Right lobe of liver (tissue), 4 donors: ENCODE measurements around the gene ENDOV.

Source experiments
- POLR2A ChIP-seq: fragments of 450-650 bp; IDR thresholded peaks from one replicate; pipeline ENCODE4 v1.6.1; 2017; ENCODE audit warnings: antibody characterized with exemption, mild to moderate bottlenecking
- TF ChIP-seq, protein P1 (sequence below), 4 donors: fragments of 200-600 bp in 3 of 4; fragments of 450-650 bp in 1 of 4; IDR thresholded peaks; one replicate each; pipeline versions ENCODE4 v1.5.1 to v1.8.0; 2016 to 2022; ENCODE audit warnings: antibody characterized with exemption in 4 of 4, mild to moderate bottlenecking in 2 of 4
- donor health status: DM: no; HTN: no; CAD: no.
- donor health status: DM: no; HTN: no; CAD: no.
- donor health status: DM: no; HTN: yes; CAD: no.

DNA sequence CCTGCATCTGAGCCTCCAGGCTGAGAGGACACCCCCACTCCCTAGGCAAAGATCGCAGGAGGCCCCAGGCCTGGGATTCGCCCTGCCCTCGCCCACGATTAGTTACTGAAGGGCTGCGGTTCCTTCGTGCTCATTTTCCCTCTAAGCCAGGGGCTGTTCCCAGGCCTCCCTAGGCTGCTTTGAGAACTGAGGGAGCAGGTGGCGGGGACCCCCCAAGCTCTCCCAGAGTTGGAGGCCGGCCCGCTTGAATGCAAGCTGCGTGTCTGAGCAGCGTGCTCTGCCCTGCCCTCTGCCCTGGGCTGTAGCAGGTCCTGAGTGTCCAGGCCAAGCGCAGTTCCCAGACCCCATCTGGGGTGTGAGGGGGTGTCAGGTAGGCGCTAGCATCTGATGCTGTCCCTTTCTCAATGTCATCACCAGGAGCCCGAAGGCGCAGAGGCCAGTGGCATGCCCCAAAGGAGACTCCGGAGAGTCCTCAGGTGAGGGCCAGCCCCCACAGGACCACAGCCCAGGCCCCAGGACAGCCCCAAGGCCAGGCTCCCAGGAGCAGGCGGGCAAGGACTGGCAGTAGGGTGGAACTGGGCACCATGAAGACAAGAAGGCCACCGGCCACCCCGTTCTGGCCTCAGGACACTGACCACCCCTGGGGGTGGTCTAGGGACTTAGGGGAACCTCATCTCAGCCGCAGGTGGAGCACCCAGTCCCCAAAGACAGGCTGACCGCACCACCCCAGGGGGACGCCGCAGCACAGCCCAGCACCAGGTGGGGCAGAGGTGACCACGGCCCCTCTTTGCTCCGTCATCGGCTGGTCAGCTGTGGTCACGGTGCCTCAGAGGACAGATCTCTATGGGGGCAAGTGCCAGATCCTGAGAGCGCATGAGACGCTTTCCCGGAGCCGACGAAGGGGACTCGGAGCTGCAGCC is 14.6 kb downstream of the ENDOV start:
- TF ChIP-seq, protein P1, sequence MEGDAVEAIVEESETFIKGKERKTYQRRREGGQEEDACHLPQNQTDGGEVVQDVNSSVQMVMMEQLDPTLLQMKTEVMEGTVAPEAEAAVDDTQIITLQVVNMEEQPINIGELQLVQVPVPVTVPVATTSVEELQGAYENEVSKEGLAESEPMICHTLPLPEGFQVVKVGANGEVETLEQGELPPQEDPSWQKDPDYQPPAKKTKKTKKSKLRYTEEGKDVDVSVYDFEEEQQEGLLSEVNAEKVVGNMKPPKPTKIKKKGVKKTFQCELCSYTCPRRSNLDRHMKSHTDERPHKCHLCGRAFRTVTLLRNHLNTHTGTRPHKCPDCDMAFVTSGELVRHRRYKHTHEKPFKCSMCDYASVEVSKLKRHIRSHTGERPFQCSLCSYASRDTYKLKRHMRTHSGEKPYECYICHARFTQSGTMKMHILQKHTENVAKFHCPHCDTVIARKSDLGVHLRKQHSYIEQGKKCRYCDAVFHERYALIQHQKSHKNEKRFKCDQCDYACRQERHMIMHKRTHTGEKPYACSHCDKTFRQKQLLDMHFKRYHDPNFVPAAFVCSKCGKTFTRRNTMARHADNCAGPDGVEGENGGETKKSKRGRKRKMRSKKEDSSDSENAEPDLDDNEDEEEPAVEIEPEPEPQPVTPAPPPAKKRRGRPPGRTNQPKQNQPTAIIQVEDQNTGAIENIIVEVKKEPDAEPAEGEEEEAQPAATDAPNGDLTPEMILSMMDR (IDR thresholded peaks at IDR 0.05): no peak
- no peak for TF ChIP-seq POLR2A
